Melanocyte of skin (primary cell): ENCODE results near the gene DNAJB14. TPM values are rescaled to one million over a fixed set of nuclear protein-coding genes. Genes with fewer than 3 reads are reported as not detected.

Experiments
- total RNA-seq, 2 donors: library from RNA; depleted of rRNA; stranded (reverse); fragments of >200 nt; gene quantifications; 2 replicates each; pipeline ENCODE4 v1.2.3, GENCODE V29; 2012

The DNAJB14 gene
- 10 to 100 TPM; 34.1 to 47.6 TPM for total RNA-seq

DNA sequence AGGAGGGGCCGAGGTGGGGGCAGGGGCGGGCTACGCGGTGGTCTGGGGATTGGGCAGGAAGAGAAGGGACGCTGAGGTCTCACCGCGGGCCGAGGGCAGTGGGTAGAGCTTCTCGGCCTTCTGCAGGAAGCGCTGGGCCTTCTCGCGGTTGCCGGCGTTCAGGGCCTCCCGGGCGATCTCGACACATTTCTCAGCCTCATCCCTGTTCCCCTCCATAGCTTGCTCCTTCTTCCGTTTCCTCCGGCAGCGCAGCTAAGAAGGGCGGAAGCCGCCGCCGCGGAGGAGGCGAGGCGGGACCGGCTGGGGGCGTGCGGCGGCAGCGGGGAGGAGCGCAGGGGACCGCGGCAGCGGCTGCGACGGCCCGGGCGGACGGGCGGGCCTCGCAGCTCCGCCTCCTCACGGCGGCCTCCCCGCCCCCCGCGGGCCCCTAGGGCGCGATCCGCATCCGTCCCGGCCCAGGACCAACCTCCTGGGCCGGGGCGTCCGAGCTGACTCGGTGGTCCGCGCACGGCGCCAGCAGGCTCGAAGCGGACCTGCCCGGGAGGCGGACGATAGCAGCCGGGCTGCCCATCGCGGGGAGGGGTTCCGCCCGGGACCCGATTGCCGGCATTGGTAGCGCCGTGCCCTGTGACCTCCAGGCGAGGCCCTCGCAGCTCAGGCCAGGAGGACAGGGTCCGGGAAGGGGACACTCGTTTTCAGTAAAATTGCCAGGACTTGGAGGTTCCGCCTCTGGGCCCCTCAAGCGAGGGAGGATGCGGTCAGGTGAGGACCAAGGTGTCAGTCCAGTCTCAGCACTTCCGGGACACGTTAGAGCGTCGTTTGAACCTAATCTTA, at the start of gene DNAJB14:
DNAJB14 (minus strand) TSS at position 263 of the 834 bp plus-strand sequence; CDS start at position 216, 47 bp downstream.

DNA sequence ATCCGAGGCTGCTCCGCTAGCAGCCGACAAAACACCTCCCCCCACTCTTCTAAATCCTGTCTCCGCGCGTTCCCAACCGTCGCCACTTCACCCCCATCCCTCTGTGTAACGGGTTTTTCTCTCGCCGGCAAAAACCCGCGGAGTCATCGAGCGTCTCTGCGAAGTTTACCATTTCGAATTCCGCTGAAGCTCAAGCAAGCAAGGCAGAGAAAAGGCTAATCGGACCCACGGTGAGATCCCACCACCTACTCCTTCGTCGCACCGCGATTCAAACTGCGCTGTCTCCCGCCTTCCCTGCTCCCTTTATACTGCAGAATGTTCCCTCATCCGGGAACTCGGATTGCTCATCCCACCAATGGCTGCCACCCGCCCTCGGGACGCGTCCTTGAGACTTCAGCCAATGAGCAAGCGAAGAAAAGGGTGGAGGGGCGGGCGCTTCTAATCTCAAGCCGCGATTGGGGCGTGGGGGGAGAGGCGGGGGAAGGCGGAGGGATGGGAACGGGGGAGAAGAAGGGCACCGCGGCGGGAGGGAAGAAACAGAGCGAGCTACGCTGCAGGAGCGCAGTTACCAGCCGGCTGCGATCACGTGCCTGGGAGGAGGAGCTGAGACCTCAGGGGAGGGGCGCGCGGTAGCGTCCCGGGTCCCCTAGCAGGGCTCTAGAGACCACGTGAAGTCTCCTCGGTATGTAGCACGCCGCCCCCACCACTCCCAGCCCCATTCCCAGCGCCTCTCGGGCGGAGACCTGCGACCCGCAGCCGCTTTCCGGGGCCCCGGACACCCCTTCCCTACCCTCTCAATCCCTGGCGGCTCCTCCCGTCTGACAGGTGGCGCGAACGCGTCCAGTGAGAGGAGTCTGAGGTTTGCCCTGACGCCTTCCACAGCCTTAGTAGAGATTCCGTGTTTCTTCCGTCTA, 3.8 kb upstream of the DNAJB14 start, which contains the start of gene H2AZ1:
H2AZ1 (minus strand) TSS at position 277 of the 914 bp plus-strand sequence; CDS start at position 172, 105 bp downstream.

DNA sequence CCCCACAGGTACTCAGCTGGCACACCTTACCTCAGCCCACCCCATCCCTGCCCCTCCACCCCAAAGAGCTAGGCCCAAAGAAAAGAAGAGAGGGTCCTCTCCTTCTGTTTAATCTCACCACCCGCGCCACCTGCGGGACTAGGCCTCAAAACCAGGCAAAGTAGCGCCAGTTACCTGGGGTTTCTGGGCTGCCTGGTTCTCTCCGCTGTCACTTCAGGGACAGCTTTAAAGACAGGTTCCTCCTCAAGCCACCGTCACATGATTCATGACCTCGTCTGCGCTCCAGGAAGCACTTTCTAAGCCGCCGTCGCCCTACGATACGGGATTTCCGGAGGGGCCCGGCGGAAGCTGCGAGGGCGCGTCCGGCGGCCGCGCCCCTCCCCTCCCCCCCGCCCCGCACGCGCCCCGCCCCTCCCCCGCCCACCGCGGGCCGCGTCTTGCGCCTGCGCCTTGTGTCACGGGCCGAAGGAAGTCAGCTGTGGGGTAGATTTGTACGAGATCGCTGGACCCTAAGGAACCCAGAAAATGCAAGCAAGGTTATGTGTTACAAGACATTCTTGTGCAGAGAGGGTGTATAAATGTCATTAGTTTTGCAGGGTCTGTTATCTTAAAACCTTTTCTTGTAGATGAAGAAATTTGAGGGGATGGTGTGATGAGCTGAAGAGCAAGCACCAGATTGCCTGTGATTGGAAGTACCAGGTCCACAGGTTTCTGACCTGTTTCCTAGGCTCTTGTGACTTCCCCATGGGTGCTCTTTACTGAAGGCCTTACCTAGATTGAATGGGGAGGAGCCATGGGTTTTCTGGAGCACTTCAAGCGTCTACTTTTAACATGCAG, 52.0 kb downstream of the DNAJB14 start, which contains the start of gene LAMTOR3:
LAMTOR3 (minus strand) TSS at position 267 of the 837 bp plus-strand sequence. CDS start 464 bp downstream, outside the sequence.

Other genes with a start within 250 kb of the DNAJB14 start
- gene DAPP1, start 129.8 kb downstream of the DNAJB14 start, total RNA-seq: not detected
- 10 to 100 TPM; 45.3 to 45.4 TPM for gene LAMTOR3, start 52.2 kb downstream of the DNAJB14 start, total RNA-seq
- gene H2AZ1, start 3.7 kb upstream of the DNAJB14 start, total RNA-seq: 1,000 to 10,000 TPM in 1 of 2 donors, 100 to 1,000 TPM in 1; 472 to 1,577 TPM
- 1 to 10 TPM; 1.0 to 9.0 TPM for gene DDIT4L, start 243.8 kb upstream of the DNAJB14 start, total RNA-seq